Measurements from ENCODE around the gene NRDE2. TPM values are rescaled to one million over a fixed set of nuclear protein-coding genes. Genes with fewer than 3 reads are reported as not detected.

The NRDE2 gene
- total RNA-seq, 2 experiments from 2014 or later = 12.3 to 16.6 TPM

DNA sequence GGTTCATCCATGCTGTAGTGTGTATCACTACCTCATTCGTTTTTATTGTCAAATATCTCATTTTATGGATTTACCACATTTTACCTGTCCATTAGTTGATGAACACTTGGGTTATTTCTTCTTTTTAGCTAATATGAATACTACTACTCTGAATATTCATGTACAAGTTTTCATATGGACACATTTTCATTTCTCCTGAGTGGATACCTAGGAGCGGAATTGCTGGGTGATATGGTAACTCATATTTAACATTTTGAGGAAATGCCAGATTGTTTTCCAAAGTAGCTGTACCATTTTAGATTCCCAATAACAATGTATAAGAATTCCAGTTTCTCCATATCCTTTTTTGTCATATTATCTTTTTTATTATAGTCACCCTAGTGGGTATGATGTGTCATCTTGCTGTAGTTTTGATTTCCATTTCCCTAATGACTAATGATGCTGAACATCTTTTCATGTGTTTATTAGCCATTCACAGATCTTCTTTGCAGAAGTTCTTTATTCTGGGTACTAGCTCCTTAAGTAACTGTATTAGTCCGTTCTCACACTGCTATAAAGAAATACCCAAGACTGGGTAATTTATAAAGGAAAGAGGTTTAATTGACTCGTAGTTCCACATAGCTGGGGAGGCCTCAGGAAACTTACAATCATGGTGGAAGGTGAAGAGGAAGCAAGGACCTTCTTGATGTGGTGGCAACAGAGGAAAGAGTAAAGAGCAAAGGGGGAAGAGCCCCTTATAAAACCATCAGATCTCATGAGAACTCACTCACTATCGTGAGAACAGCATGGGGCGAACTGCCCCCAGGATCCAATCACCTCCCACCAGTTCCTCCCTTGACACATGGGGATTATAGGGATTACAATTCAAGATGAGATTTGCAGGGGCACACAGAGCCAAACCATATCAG, 11.9 kb downstream of the NRDE2 start:
- H3K79me2 ChIP-seq (ENCODE audit: insufficient read depth, low read depth, low read length) = peaks cover 14% of the 10 kb centered on the region; the same call in 1 of the 2 replicates
- CTCF ChIA-PET (ENCODE audit: unreplicated experiment) = interaction anchor here (0.6 kb wide), 1 partner anchor 1320 kb away, joined by 8 read pairs; no protein-coding TSS in a partner anchor
- no peaks in the 10 kb centered on the region for H3K9me2 ChIP-seq (ENCODE audit: insufficient read depth, low read length)
- H3K36me3 ChIP-seq (ENCODE audit: insufficient read depth, low read length) = peaks cover 40% of the 10 kb centered on the region
- no peaks in the 10 kb centered on the region for H3K4me1 ChIP-seq (ENCODE audit: insufficient read depth, low read length, poor library complexity, severe bottlenecking)
- no peak overlapping the region for H3K27ac ChIP-seq (ENCODE audit: low read depth, low read length, poor library complexity, severe bottlenecking)
- H3K9me3 ChIP-seq (ENCODE audit: low read length) = no peaks in the 10 kb centered on the region
- H3K4me3 ChIP-seq (ENCODE audit: low read depth, low read length, poor library complexity, severe bottlenecking) = no peak overlapping the region
- intact Hi-C loops (cut with micrococcal nuclease; ENCODE audit: unreplicated experiment) = no loop called here
- H2AFZ ChIP-seq (ENCODE audit: low read length) = no peak overlapping the region
- H4K20me1 ChIP-seq (ENCODE audit: insufficient read depth, low read length) = no peaks in the 10 kb centered on the region
- POLR2A ChIA-PET = interaction anchor here (0.6 to 0.8 kb wide), 6 partner anchors 9 to 749 kb away, joined by 3 to 8 read pairs (median 4); no protein-coding TSS in a partner anchor
- DNase-seq (ENCODE audit: low spot score) = no peak
- H3K4me2 ChIP-seq (ENCODE audit: low read length) = no peak overlapping the region
- TF ChIP-seq EZH2phosphoT487 (IDR thresholded peaks at IDR 0.05; ENCODE audit: borderline replicate concordance, low read depth, low read length) = no peak
- TF ChIP-seq, protein P1, sequence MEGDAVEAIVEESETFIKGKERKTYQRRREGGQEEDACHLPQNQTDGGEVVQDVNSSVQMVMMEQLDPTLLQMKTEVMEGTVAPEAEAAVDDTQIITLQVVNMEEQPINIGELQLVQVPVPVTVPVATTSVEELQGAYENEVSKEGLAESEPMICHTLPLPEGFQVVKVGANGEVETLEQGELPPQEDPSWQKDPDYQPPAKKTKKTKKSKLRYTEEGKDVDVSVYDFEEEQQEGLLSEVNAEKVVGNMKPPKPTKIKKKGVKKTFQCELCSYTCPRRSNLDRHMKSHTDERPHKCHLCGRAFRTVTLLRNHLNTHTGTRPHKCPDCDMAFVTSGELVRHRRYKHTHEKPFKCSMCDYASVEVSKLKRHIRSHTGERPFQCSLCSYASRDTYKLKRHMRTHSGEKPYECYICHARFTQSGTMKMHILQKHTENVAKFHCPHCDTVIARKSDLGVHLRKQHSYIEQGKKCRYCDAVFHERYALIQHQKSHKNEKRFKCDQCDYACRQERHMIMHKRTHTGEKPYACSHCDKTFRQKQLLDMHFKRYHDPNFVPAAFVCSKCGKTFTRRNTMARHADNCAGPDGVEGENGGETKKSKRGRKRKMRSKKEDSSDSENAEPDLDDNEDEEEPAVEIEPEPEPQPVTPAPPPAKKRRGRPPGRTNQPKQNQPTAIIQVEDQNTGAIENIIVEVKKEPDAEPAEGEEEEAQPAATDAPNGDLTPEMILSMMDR (conservative IDR thresholded peaks at IDR 0.05; ENCODE audit: low read length) = no peak
- BruUV-seq (replicated peaks) = no TSS peak

DNA sequence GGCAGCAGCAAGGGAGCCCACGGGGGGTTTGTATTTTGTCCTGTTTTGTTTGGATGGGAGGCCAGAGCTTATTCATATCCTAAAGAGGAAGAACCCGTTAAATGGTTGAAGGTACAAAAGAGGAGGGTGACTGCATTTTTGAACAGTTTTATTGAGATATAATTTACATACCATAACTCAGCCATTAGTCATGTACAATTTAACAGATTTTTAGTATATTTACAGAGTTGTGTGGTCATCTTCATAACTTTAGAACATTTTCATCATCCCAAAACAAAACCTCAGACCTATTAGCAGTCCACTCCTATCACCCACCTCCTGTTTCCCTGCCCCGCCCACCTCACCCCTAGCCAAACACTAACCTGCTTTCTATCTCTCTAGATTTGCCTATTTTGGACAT, 12.6 kb downstream of the NRDE2 start:
- Histone ChIP-seq H3K4me3 (ENCODE audit: low read depth, low read length, poor library complexity, severe bottlenecking) (no peak overlapping the region), H4K20me1 (ENCODE audit: insufficient read depth, low read length) (no peaks in the 10 kb centered on the region), H3K9me3 (ENCODE audit: low read length) (no peaks in the 10 kb centered on the region), H2AFZ (ENCODE audit: low read length) (no peak overlapping the region), H3K27ac (ENCODE audit: low read depth, low read length, poor library complexity, severe bottlenecking) (no peak overlapping the region), H3K79me2 (ENCODE audit: insufficient read depth, low read depth, low read length) (peaks cover 14% of the 10 kb centered on the region; the same call in 1 of the 2 replicates), H3K36me3 (ENCODE audit: insufficient read depth, low read length) (peaks cover 46% of the 10 kb centered on the region), H3K4me1 (ENCODE audit: insufficient read depth, low read length, poor library complexity, severe bottlenecking) (no peaks in the 10 kb centered on the region), H3K9me2 (ENCODE audit: insufficient read depth, low read length) (no peaks in the 10 kb centered on the region), H3K4me2 (ENCODE audit: low read length) (no peak overlapping the region)
- BruUV-seq (replicated peaks) = no TSS peak
- TF ChIP-seq, protein P1 (conservative IDR thresholded peaks at IDR 0.05; ENCODE audit: low read length) = no peak
- no peak for TF ChIP-seq EZH2phosphoT487 (IDR thresholded peaks at IDR 0.05; ENCODE audit: borderline replicate concordance, low read depth, low read length)
- ChIA-PET POLR2A (interaction anchor here (0.6 to 0.8 kb wide), 5 partner anchors 10 to 748 kb away, joined by 3 to 8 read pairs (median 5); no protein-coding TSS in a partner anchor), CTCF (ENCODE audit: unreplicated experiment) (interaction anchor here (0.6 kb wide), 1 partner anchor 1321 kb away, joined by 8 read pairs; no protein-coding TSS in a partner anchor)
- intact Hi-C loops (cut with micrococcal nuclease; ENCODE audit: unreplicated experiment) = no loop called here
- DNase-seq (ENCODE audit: low spot score) = no peak
